HT1080 (cell line): Measurements from ENCODE around the gene FKBP2. TPM values are rescaled to one million over a fixed set of nuclear protein-coding genes. Genes with fewer than 3 reads are reported as not detected.
"Not testable (repeated sequence)": the region's sequence is repeated elsewhere in the genome, so short reads cannot be mapped to it uniquely, and the experiment has no call there.

Source experiments
- DNase-seq: peaks from one replicate; pipeline ENCODE4 v3.0.0-alpha.2; 2015; ENCODE audit warnings: low read depth
- total RNA-seq: library from RNA; depleted of rRNA; stranded (reverse); fragments of >200 nt; shearing (Covaris generic); gene quantifications from 2 replicates; pipeline ENCODE4 v1.2.3, GENCODE V29; 2014

The FKBP2 gene
- total RNA-seq, 1 experiment from 2014 or later = 111 TPM

- DNase-seq = no peak
Observed at GRCh38 chr11:64232967-64233315, 8.0 kb upstream of the FKBP2 start.

- DNase-seq = no peak
Observed at GRCh38 chr11:64233913-64234586, 6.8 kb upstream of the FKBP2 start, which contains the start of gene VEGFB. Gene VEGFB (plus strand): TSS chr11:64234584. CDS start chr11:64234834, 250 bp downstream.

GRCh38 chr11:64234647-64235379 lies 6.1 kb upstream of the FKBP2 start:
- DNase-seq = no peak

DNA sequence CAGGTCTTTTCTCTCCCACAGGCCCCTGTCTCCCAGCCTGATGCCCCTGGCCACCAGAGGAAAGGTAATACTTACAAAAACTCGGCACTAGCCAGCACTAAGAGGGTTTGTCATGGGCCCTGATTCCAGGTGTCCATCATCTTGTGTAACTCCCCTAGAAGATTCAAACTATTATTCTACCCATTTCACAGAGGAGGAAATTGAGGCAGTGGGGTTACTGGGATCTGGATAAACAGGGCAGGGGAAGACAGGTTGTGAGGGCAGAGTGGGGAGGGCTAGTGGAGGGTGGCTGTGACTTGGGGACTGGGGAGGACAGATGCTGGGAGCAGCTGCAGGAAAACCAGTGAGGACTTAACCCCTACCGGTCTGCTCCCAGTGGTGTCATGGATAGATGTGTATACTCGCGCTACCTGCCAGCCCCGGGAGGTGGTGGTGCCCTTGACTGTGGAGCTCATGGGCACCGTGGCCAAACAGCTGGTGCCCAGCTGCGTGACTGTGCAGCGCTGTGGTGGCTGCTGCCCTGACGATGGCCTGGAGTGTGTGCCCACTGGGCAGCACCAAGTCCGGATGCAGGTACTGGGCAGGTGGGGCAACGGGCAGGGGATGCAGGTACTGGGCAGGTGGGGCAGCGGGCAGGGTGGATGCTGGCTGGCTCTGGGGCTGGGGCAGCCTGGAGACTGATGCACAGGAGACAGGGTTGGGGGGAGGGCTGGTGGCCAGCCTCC lies 5.3 kb upstream of the FKBP2 start:
- no peak for DNase-seq

- DNase-seq = no peak
Observed at GRCh38 chr11:64237484-64237951, 3.4 kb upstream of the FKBP2 start.

DNA sequence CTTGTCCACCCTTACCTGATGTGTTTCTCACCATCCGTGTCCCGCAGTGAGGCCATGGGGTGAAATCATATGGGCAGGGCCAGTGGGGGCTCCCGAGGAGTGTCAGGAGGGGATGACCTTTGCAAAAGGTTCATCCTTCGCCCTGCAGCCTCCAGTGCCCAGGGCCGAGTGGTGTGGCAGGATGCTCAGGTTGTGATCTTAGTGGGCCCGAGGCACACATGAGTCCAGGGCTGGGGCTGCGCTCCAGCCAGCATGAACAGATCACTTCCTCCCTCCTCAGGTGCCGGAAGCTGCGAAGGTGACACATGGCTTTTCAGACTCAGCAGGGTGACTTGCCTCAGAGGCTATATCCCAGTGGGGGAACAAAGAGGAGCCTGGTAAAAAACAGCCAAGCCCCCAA lies 2.8 kb upstream of the FKBP2 start:
- DNase-seq = no peak

GRCh38 chr11:64238999-64239398 lies 1.9 kb upstream of the FKBP2 start:
- DNase-seq = no peak

- no peak for DNase-seq
Observed at GRCh38 chr11:64239662-64240434, 1.0 kb upstream of the FKBP2 start.

- no peak for DNase-seq
Observed at GRCh38 chr11:64241241-64241490, 271 bp downstream of the FKBP2 start.

DNA sequence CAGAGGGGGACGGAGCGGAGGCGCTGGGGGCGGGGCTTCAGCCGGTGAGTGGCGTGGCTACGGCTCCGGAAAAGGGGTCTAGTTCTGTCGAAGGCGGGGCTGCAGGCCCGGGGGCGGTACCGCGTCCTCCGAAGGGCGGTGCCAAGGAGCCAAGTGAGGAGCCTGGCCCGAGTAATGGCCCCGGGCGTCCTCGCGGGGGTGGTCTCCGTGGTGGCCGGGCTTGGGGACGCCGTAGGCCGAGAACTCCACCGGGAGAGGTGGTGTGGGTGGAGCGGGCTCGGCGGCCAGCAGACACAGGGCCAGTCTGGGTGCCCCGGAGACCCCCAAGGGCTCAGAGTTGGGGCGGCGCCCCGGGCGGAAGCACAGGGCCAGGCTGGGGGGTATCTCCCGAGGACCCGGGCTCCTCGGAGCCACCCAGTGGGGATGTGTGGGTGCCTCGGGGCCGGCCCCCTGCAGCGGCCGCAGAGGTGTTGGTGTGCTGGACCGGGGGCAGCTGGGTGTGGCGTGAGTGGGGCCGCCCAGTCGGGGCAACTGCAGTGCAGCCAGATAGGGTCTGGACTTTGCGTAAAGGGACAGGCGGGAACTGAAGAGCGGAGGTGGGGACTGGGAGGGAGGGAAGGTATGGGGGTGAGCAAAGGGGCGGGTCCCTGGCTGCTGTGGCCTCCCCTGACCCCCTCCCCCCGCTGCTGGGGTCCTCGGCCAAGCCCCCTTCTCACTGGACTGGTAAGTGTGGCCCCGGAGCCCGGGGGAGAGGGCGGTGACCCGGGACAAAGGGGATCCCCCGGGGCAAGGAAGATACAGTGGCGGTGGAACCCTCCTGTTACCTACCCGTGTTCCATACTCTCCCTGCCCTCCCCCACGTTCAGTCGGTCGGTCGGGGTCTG lies 838 bp downstream of the FKBP2 start:
- peak; percentile 98 for DNase-seq

DNA sequence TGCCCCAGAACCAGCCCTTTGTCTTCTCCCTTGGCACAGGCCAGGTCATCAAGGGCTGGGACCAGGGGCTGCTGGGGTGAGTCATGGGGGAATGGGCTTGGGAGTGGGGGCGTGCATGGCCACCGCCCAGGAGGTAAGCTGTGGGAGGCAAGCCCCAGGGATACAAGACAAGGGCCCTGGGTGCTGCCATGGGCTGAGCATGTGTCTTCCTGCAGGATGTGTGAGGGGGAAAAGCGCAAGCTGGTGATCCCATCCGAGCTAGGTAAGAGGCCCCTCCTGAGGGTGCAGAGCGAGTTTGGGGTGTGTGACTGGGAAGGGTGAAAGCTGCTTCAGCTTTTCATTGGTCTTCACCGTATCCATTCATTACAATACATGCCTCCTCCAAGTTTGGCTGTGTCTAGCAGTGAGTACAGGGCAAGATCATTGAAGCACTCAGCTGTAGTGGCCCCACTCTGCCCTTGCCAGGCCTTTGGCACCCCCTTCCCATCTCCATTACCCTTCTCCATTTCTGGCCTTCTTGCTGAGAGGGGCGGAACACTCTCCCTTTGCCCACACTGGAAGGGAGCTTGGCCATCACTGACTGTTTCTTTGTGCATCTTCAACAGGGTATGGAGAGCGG lies 2.5 kb downstream of the FKBP2 start:
- DNase-seq = no peak

DNA sequence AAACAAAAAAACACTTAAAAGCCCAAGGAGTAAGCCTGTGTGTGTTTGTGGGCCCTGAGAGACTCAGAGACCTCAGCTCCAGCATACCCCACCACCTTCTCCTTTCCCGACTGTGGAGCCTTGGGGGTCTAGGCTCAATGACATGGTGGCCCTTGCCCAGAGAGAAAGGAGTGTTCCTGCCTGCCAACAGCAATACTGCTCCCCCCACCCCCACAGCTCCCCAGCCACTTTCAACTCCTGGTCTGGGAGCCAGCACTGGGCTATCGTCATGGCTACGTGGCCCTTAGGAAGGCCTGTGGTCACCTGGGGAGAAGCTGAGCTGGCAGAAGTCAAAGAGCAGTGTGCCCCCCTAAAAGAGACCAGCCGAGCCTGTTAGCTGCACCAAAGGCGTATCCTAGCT lies 3.2 kb downstream of the FKBP2 start:
- DNase-seq = no peak

DNA sequence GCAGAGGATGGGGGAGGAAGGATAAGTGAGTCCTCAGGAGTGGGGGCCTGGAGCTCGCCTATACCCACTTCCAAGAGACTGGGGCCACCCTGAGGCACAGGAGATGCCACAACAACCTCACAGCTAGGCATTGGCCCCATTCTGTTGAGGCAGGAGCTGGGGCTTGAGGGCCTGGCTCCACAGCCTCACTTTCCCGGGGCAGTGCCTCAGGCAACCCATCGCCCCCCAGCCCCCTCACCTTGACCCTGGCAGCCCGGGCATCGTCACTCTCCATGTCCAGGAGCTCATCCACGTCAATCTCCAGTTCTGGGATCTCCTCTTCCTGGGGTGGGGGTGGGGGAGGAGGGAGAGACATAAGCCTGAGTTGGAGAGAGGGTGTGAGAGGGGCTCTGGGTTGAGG lies 4.1 kb downstream of the FKBP2 start:
- no peak for DNase-seq

DNA sequence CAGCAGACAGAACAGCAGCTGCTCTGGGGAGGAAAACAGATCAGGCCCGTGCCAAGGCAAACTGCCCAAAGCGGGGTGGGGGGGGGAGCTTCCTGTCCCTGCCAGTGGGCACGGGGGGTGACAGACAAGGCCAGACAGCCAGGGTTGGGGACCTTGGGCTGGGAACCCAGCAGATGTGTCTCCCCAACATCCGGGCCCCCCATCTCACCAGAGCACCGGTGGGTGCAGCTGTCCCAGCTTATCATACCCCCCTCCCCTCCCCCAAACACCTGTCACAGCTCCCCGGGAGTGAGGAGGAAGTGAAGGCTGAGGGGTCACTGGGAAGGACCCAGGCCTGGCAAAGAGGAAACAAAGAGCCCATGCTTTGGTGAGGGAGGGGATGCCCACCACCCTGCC lies 4.5 kb downstream of the FKBP2 start:
- no peak for DNase-seq

DNA sequence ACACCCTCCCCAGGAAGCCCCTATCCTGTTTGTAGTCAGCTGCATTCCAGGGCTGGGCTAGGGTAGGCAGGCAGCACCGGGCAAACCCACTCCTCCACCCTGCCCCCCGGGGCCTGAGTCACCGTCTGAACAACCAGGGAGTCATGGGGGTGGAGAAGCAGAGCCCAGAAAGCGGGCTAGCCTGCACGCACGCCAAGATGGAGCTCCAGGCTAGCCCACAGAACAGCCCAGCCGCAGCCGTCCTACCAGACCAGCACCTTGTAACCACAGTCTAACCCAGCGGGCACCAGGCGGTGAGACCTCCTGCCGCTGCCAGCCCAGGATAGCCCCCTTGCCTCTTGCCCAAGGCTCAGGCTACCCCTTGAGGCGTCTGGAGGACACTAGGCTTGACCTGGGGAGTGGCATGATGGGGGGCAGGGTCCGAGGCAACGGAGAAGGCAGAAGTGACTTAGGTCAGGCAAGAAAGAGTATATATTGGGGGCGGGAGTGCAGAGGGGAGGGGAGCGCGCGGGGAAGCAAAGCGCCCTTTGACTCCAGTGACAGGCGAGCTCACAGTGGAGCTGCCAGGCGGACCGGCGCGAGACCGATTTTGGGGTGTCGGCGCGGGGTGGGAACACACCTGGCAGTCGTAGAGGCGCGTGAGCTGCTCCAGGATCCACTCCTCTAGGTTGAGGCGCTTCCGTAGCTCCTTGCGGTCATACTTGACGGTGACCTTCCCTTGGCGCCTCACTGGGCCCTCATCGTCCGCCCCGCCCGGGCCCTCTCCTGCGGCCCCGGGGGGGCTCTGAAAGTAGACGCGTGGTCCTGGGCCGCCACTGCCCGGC lies 5.1 kb downstream of the FKBP2 start:
- peak; percentile 98 for DNase-seq

DNA sequence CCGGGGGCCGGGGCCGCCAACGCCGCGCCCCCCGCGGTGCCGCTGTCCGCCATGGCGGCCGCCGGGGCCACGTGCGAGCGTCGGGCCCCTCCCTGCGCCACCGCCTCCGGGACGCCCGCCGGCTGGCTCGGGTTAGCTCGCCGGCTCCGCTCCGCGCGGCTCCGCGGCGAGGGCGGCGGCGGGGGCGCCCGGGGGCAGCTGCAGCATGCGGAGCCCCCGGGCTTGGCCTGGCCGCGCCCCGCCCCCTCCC lies 5.7 kb downstream of the FKBP2 start:
- not testable (repeated sequence) for DNase-seq

- peak; percentile 90 for DNase-seq
Observed at GRCh38 chr11:64246871-64247728, 6.2 kb downstream of the FKBP2 start, which contains the start of gene PPP1R14B. Gene PPP1R14B (minus strand): TSS chr11:64246943. CDS start chr11:64246673, 270 bp downstream.

- DNase-seq = no peak
Observed at GRCh38 chr11:64247729-64248531, 7.0 kb downstream of the FKBP2 start.
